Panc1 (cell line): ENCODE results near the gene SESN2. TPM values are rescaled to one million over a fixed set of nuclear protein-coding genes. Genes with fewer than 3 reads are reported as not detected.

Experiments used
- ATAC-seq: fragments of 200-7000 bp; cut with Tn5 transposase; 2 replicates; pipeline ENCODE4 v1.9.1; 2020; ENCODE audit warnings: mild to moderate bottlenecking, moderate library complexity
- BruUV-seq: library from RNA; stranded (reverse); fragments of 400-500 nt; replicated peaks from 2 replicates; lab custom pipeline; 2021; lab: Mats Ljungman, UMichigan
- CTCF ChIA-PET: fragments of 300-600 bp; sonication (Branson Sonifier 250); formaldehyde crosslinking; loops from one replicate; lab custom pipeline; 2022; ENCODE audit warnings: antibody characterized with exemption; lab: Charles Lee
- POLR2A ChIA-PET: fragments of 300-600 bp; sonication (Branson Sonifier 250); formaldehyde crosslinking; loops from one replicate; lab custom pipeline; 2022; ENCODE audit warnings: antibody characterized with exemption; lab: Charles Lee
- DNase-seq: peaks from one replicate; pipeline ENCODE4 v3.0.0-alpha.2; 2010; ENCODE audit warnings: low read depth, low spot score
- H3K27ac ChIP-seq: 2 replicates; pipeline ENCODE4 v1.5.1; 2011; ENCODE audit warnings: mild to moderate bottlenecking, low read length, inconsistent platforms
- H3K27me3 ChIP-seq: fragments of 200-500 bp; sonication (Bioruptor generic); 2 replicates; pipeline ENCODE4 v1.6.0; 2014; ENCODE audit warnings: low read length, inconsistent platforms; ENCODE audit not compliant: control insufficient read depth, insufficient read depth
- H3K36me3 ChIP-seq: fragments of 200-500 bp; sonication (Bioruptor generic); 2 replicates; pipeline ENCODE4 v1.5.1; 2014; ENCODE audit warnings: inconsistent platforms, mild to moderate bottlenecking, low read length, moderate library complexity; ENCODE audit not compliant: control insufficient read depth, insufficient read depth
- H3K4me1 ChIP-seq: 2 replicates; pipeline ENCODE4 v1.5.1; 2011; ENCODE audit warnings: inconsistent platforms, mild to moderate bottlenecking, low read length, moderate library complexity; ENCODE audit not compliant: control insufficient read depth, insufficient read depth
- H3K4me3 ChIP-seq, 2 experiments: 2 replicates each; pipeline ENCODE4 v1.5.1; 2011 to 2012; ENCODE audit warnings: low read depth in 2 of 2, low read length in 2 of 2, mild to moderate bottlenecking in 2 of 2, inconsistent platforms in 1 of 2, moderate library complexity in 1 of 2
- H3K9me3 ChIP-seq: fragments of 200-500 bp; sonication (Bioruptor generic); 2 replicates; pipeline ENCODE4 v1.5.1; 2014; ENCODE audit warnings: low read depth, mild to moderate bottlenecking, inconsistent platforms, low read length, moderate library complexity; ENCODE audit not compliant: control insufficient read depth, insufficient read depth
- POLR2AphosphoS5 ChIP-seq: IDR thresholded peaks from 2 replicates; pipeline ENCODE4 v1.6.1; 2012; ENCODE audit warnings: mild to moderate bottlenecking, low read depth, low read length, moderate library complexity
- REST ChIP-seq, 2 experiments: IDR thresholded peaks; 2 replicates each; pipeline ENCODE4 v1.6.1; 2011 to 2012; ENCODE audit warnings: low read depth in 2 of 2, control low read depth in 1 of 2, low read length in 1 of 2, mild to moderate bottlenecking in 1 of 2, moderate library complexity in 1 of 2; ENCODE audit not compliant: insufficient read depth in 1 of 2
- SIN3A ChIP-seq: IDR thresholded peaks from 2 replicates; pipeline ENCODE4 v1.6.1; 2012; ENCODE audit warnings: low read depth, mild to moderate bottlenecking, low read length, moderate library complexity, borderline replicate concordance; ENCODE audit not compliant: insufficient read depth
- TCF7L2 ChIP-seq: IDR thresholded peaks from 2 replicates; pipeline ENCODE4 v1.6.1; 2011; ENCODE audit warnings: mild to moderate bottlenecking, low read depth, low read length, inconsistent platforms
- in situ Hi-C: cut with HindIII; loops from 2 replicates; pipeline ENCODE4 v1.10.0; 2016; ENCODE audit warnings: low sequenced_read_pairs, low pct_unique_long_range_greater_than_20kb
- intact Hi-C: fragments of 100-400 bp; cut with micrococcal nuclease; formaldehyde crosslinking; loops from one replicate; pipeline ENCODE4 v1.10.0; 2022; ENCODE audit not compliant: unreplicated experiment
- total RNA-seq: library from RNA; stranded (reverse); gene quantifications from one replicate; pipeline ENCODE4 v1.2.1, GENCODE V29; 2021; ENCODE audit not compliant: unreplicated experiment
- TF ChIP-seq, protein P1 (sequence below): fragments of 450-650 bp; IDR thresholded peaks from 2 replicates; pipeline ENCODE4 v1.5.1; 2017; ENCODE audit warnings: mild to moderate bottlenecking

The SESN2 gene
- total RNA-seq, 1 experiment from 2014 or later, result 19.7 TPM

- DNase-seq (no peak), ATAC-seq (no peak)
- Histone ChIP-seq H3K9me3 (no peaks in the 10 kb centered on the region), H3K4me1 (no peaks in the 10 kb centered on the region), H3K4me3 (no peak overlapping the region), H3K36me3 (peaks cover 50% of the 10 kb centered on the region), H3K27me3 (no peaks in the 10 kb centered on the region), H3K27ac (no peak overlapping the region)
- ChIA-PET CTCF (interaction anchor here (0.6 kb wide), 1 partner anchor 122 kb away, joined by 3 read pairs; no protein-coding TSS in a partner anchor), POLR2A (interaction anchor here (0.6 kb wide), 2 partner anchors 9 to 431 kb away, joined by 4 to 5 read pairs; no protein-coding TSS in a partner anchor)
- in situ Hi-C loops (no loop called here), intact Hi-C loops (no loop called here)
- TF ChIP-seq REST (IDR thresholded peaks at IDR 0.05; ENCODE audit: insufficient read depth in 1 of 2, low read depth in 2 of 2, low read length in 1 of 2), result no peak
- TF ChIP-seq, protein P1, sequence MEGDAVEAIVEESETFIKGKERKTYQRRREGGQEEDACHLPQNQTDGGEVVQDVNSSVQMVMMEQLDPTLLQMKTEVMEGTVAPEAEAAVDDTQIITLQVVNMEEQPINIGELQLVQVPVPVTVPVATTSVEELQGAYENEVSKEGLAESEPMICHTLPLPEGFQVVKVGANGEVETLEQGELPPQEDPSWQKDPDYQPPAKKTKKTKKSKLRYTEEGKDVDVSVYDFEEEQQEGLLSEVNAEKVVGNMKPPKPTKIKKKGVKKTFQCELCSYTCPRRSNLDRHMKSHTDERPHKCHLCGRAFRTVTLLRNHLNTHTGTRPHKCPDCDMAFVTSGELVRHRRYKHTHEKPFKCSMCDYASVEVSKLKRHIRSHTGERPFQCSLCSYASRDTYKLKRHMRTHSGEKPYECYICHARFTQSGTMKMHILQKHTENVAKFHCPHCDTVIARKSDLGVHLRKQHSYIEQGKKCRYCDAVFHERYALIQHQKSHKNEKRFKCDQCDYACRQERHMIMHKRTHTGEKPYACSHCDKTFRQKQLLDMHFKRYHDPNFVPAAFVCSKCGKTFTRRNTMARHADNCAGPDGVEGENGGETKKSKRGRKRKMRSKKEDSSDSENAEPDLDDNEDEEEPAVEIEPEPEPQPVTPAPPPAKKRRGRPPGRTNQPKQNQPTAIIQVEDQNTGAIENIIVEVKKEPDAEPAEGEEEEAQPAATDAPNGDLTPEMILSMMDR, result no peak
- no peak for TF ChIP-seq POLR2AphosphoS5
- TF ChIP-seq SIN3A, result no peak
- no peak for TF ChIP-seq TCF7L2
- BruUV-seq, result no TSS peak
Observed at GRCh38 chr1:28213315-28213714, 46.0 kb upstream of the SESN2 start.

GRCh38 chr1:28229089-28229488, 30.2 kb upstream of the SESN2 start:
- no peaks in the 10 kb centered on the region for H3K9me3 ChIP-seq
- TF ChIP-seq TCF7L2 (no peak), REST (IDR thresholded peaks at IDR 0.05; ENCODE audit: insufficient read depth in 1 of 2, low read depth in 2 of 2, low read length in 1 of 2) (no peak)
- TF ChIP-seq, protein P1, result no peak
- H3K4me3 ChIP-seq, result no peak overlapping the region
- in situ Hi-C loops, result no loop called here
- ATAC-seq, result no peak
- H3K4me1 ChIP-seq, result no peaks in the 10 kb centered on the region
- H3K27me3 ChIP-seq, result no peaks in the 10 kb centered on the region
- intact Hi-C loops, result no loop called here
- no peak for DNase-seq
- CTCF ChIA-PET, result no interaction called here
- POLR2A ChIA-PET, result interaction anchor here (0.6 kb wide), 2 partner anchors 20 to 113 kb away, joined by 3 to 4 read pairs; no protein-coding TSS in a partner anchor
- no TSS peak for BruUV-seq
- peaks cover 25% of the 10 kb centered on the region for H3K36me3 ChIP-seq
- H3K27ac ChIP-seq, result no peak overlapping the region
